HL-60 (cell line): ENCODE measurements around the gene RNF166.

Experiments
- DNase-seq, 2 experiments: peaks; one replicate each; pipeline ENCODE4 v3.0.0-alpha.2; 2010 to 2020; ENCODE audit warnings: low read depth in 1 of 2, low spot score in 1 of 2
- H3K27ac ChIP-seq: fragments of 250-450 bp; sonication (Bioruptor Pico); replicated peaks from 2 replicates; pipeline ENCODE4 v1.5.1; 2020; ENCODE audit warnings: mild to moderate bottlenecking, moderate library complexity
- H3K27me3 ChIP-seq: fragments of 250-450 bp; sonication (Bioruptor Pico); 2 replicates; pipeline ENCODE4 v1.5.1; 2021; ENCODE audit warnings: mild to moderate bottlenecking, moderate library complexity; ENCODE audit not compliant: insufficient read depth, poor library complexity, severe bottlenecking
- H3K4me3 ChIP-seq: replicated peaks from 2 replicates; pipeline ENCODE4 v1.5.1; 2011; ENCODE audit warnings: mild to moderate bottlenecking, control low read depth, low read length; ENCODE audit not compliant: insufficient read depth
- CTCF ChIP-seq: IDR thresholded peaks from one replicate; pipeline ENCODE4 v1.5.1; 2011; ENCODE audit warnings: low read length, control low read depth, inconsistent platforms; ENCODE audit not compliant: insufficient read depth
- GABPA ChIP-seq: IDR thresholded peaks from 2 replicates; pipeline ENCODE4 v1.6.1; 2012; ENCODE audit warnings: low read depth
- POLR2AphosphoS5 ChIP-seq: IDR thresholded peaks from 2 replicates; pipeline ENCODE4 v1.6.1; 2012; ENCODE audit warnings: low read depth
- REST ChIP-seq: IDR thresholded peaks from 2 replicates; pipeline ENCODE4 v1.6.1; 2012; ENCODE audit warnings: low read depth; ENCODE audit not compliant: insufficient replicate concordance
- SPI1 ChIP-seq: IDR thresholded peaks from 2 replicates; pipeline ENCODE4 v1.6.1; 2012; ENCODE audit warnings: low read depth, mild to moderate bottlenecking, borderline replicate concordance

RNF166 gene

GRCh38 chr16:88731699-88732098 is 25.5 kb upstream of the RNF166 start:
- DNase-seq: no peak
- Histone ChIP-seq H3K4me3 (no peak overlapping the region), H3K27me3 (no peaks in the 10 kb centered on the region), H3K27ac (no peak overlapping the region)
- no peak for TF ChIP-seq GABPA
- TF ChIP-seq CTCF: no peak
- no peak for TF ChIP-seq SPI1
- no peak for TF ChIP-seq REST
- TF ChIP-seq POLR2AphosphoS5: no peak

GRCh38 chr16:88730632-88731607 is 24.7 kb upstream of the RNF166 start:
- TF ChIP-seq SPI1 (no peak), CTCF (no peak), REST (no peak), POLR2AphosphoS5 (no peak), GABPA (no peak)
- no peak for DNase-seq
- no peak overlapping the region for H3K27ac ChIP-seq
- H3K27me3 ChIP-seq: no peaks in the 10 kb centered on the region
- no peak overlapping the region for H3K4me3 ChIP-seq

GRCh38 chr16:88727871-88728270 is 21.7 kb upstream of the RNF166 start:
- no peaks in the 10 kb centered on the region for H3K27me3 ChIP-seq
- H3K27ac ChIP-seq: no peak overlapping the region
- no peak for DNase-seq
- no peak overlapping the region for H3K4me3 ChIP-seq
- TF ChIP-seq GABPA: no peak
- no peak for TF ChIP-seq REST
- TF ChIP-seq POLR2AphosphoS5: no peak
- no peak for TF ChIP-seq SPI1
